GM19463 (cell line): ENCODE measurements around the gene GPC6.

ENCODE experiments used
- ATAC-seq: cut with Tn5 transposase; IDR thresholded peaks from one replicate; pipeline ENCODE4 v1.9.1; 2021; ENCODE audit warnings: mild to moderate bottlenecking, moderate library complexity; ENCODE audit not compliant: unreplicated experiment

Gene GPC6

GRCh38 chr13:94073007-94073744 is 846.6 kb downstream of the GPC6 start:
- no peak for ATAC-seq

GRCh38 chr13:94079876-94080275 is 853.3 kb downstream of the GPC6 start:
- ATAC-seq, result no peak

GRCh38 chr13:94080527-94080926 is 853.9 kb downstream of the GPC6 start:
- no peak for ATAC-seq

- ATAC-seq, result no peak
These were observed 860.5 kb downstream of the GPC6 start for GRCh38 chr13:94087100-94087499.

GRCh38 chr13:94088742-94089141 is 862.1 kb downstream of the GPC6 start:
- ATAC-seq, result no peak

- ATAC-seq, result no peak
These were observed 864.3 kb downstream of the GPC6 start for GRCh38 chr13:94090773-94091480.

- ATAC-seq, result no peak
These were observed 867.2 kb downstream of the GPC6 start for GRCh38 chr13:94093652-94094315.

- no peak for ATAC-seq
These were observed 883.2 kb downstream of the GPC6 start for GRCh38 chr13:94109715-94110374.

GRCh38 chr13:94112227-94112626 is 885.6 kb downstream of the GPC6 start:
- no peak for ATAC-seq

GRCh38 chr13:94112731-94113130 is 886.1 kb downstream of the GPC6 start:
- ATAC-seq, result no peak

- no peak for ATAC-seq
These were observed 886.6 kb downstream of the GPC6 start for GRCh38 chr13:94113245-94113644.

GRCh38 chr13:94114166-94114565 is 887.6 kb downstream of the GPC6 start:
- ATAC-seq, result no peak

- ATAC-seq, result no peak
These were observed 888.4 kb downstream of the GPC6 start for GRCh38 chr13:94115054-94115453.

- no peak for ATAC-seq
These were observed 892.8 kb downstream of the GPC6 start for GRCh38 chr13:94119360-94119936.

GRCh38 chr13:94120878-94121277 is 894.3 kb downstream of the GPC6 start:
- ATAC-seq, result no peak

- ATAC-seq, result no peak
These were observed 895.1 kb downstream of the GPC6 start for GRCh38 chr13:94121686-94122085.

GRCh38 chr13:94122300-94122915 is 895.8 kb downstream of the GPC6 start:
- ATAC-seq, result no peak

- ATAC-seq, result no peak
These were observed 897.0 kb downstream of the GPC6 start for GRCh38 chr13:94123557-94123956.

- ATAC-seq, result no peak
These were observed 901.8 kb downstream of the GPC6 start for GRCh38 chr13:94128430-94128829.

GRCh38 chr13:94129490-94129894 is 902.9 kb downstream of the GPC6 start:
- ATAC-seq, result no peak

- no peak for ATAC-seq
These were observed 912.2 kb downstream of the GPC6 start for GRCh38 chr13:94138831-94139230.
